Stimulated activated naive CD8-positive, alpha-beta T cell treated with anti-CD3 and anti-CD28 coated beads, Interleukin-15, Interleukin-2, amounts not matched to agents 100 U/mL and 50 U/mL, for 24 hours (primary cell): Measurements from ENCODE around the gene DCTN2.

Source experiments
- ATAC-seq: fragments of 150-1000 bp; cut with Tn5 transposase; one replicate; pipeline ENCODE4 v1.10.0; 2021
- DNase-seq: peaks from one replicate; pipeline ENCODE4 v3.0.0; 2021

DCTN2 gene

DNA sequence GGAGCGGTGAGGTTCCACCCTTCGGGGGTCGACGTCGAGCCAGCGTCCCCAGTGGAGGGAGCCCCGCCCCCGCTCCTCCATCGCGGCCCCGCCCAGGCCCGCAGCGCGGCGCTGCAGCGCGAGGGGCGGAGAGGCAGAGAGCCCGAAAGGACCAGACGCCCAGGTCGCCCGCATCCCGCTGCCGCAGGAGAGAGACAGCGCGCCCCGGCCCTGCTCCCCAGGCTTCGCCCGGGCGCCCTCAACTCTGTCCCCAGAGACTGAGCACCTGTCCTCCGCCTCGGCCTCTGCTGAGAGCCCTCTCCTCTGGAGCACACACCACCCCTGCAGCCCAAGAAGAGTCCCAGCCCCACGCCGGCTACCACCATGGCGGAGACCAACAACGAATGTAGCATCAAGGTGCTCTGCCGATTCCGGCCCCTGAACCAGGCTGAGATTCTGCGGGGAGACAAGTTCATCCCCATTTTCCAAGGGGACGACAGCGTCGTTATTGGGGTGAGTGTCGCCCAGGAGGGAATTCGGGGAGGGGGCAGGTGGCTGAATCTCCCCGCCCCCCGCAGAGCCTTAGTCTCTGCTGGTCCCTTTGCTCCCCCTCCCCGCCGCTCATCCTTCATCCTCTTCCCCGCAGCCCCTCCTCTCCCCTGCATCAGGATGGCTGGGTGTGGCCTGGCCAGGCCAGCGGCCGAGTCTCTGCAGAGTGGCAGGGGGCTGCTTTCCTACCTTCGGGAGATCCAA lies 3.1 kb upstream of the DCTN2 start, which contains the start of gene KIF5A:
Gene KIF5A (plus strand): TSS at position 136 of the 732 bp plus-strand sequence. CDS start 228 bp downstream, at position 364.
- DNase-seq (peak; percentile 78), ATAC-seq (peak; percentile 45)

DNA sequence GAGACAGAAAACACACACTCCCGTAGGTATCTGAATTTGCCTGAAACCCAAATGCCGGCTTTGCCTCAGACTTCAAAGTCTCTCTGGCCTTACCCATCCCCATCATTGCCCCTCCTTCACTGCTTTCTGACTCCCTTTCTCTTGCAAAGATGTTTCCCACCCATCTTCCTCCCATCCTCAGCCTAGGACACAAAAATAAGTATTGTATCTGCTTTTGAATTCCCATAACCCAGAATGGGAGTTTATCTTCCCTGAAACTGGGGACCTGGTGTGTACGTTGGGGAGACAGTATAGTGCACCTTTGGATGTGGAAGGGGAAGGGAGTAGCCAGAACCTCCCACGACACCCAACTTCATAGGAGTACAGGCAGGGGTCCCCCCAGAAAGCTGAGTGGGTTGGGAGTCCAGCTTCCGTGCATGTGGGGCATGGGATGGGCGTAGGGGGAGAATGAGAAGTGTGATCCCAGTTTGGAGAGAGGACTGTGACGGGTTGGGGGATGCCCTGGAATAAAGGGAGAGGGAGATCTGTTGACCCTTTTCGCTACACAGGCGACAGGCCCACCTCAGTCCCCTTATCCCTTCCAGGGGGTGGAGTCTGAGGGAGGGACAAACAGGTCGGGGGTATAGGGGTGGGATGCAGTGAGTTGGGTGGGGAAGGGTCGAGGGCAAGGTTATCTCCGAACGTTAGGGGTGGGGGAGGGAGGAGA lies 2.4 kb upstream of the DCTN2 start:
- DNase-seq (no peak), ATAC-seq (peak; percentile 2)

DNA sequence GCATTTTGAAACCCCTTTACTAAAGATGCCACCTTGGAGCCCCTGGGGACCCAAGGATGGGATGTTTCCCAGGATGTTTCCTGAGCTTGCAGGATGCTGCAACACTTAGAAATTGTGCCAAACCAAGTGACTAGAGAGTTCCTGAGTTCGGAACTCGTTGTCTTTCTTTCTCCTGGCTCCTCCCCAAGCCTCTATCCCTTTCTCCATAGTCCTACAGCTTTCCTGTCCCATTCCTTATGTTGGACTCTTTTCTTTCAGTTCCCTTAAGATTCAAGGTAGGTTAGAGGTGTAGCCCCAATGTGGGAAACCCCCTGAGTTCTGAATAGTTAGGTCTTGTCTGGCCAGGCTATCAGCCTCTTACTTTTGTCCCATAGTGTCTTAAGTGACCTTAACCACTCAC lies 1.5 kb upstream of the DCTN2 start:
- DNase-seq (no peak), ATAC-seq (no peak)

DNA sequence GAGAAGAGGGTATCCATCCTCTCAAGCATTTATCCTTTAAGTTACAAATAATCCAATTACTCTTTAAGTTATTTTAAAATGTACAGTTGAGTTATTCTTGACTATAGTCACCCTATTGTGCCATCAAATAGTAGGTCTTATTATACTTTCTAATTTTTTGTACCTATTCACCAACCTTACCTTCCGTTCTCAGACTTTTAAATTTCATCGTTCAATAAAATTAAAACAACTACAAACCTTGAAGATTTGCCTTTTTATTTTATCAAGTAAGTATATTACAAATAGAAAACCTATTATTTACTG lies 972 bp upstream of the DCTN2 start:
- ATAC-seq (no peak), DNase-seq (no peak)

DNA sequence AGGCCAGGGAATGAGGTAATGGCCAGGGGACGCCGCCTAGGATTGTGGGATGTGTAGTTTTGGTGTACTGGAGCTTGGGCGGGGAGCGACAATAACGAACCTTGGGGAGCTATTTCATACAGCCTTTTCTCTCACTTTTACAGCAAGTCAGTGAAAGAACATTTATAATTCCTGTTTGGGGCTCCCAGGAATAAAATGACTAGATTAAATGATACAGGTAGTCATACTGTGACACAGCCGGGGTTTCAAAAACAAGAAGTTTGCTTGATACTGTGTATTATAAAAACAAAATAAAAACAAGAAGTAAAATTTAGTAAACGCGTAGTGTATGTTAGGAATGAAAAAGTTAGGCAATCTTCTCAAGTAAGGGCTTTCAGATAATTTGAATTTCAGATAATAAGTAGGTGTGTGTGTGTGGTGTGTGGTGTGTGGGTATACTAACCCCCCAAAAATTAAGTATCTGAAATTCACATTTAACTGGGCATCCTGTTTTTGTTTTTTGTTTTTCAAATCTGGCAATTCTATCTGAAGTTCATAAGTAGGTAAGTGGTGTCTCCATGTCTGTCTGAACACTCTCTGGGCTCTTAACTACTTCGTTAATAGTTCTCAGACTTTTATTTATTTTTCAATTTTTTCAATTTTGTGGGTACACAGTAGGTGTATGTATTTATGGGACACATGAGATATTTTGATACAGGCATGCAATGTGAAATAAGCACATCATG lies 458 bp upstream of the DCTN2 start:
- DNase-seq, result no peak
- no peak for ATAC-seq

DNA sequence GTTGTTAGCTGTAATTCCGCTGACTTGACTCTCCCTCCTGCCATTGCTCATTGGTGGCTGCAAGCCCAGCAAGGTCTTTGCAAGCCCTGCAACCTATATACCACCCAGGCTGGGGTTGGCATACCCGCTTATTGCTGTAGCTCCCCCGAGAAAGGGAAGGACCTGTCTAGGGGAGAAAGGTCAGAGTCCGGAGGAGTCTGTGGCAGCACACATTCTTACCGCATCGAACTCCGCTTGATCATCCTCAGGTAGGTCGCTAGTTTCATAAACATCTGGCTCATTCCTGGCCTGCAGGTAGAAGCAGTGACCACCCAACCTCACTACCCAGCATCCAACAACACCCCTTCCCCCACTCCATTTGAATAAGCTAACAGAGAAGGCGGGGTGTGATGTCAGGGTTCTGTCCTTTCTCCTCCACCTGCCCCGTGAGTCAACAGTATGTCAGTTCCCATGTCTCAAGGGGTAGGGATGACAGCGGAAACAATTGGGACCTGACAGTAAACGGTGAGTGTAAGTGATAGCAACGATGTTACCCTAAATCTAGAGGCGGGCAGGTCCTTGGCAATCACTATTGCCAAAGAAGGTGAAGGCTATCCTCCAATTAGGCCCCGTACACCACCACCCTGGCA lies 1.1 kb downstream of the DCTN2 start:
- ATAC-seq, result peak; percentile 12
- DNase-seq, result peak; percentile 28

DNA sequence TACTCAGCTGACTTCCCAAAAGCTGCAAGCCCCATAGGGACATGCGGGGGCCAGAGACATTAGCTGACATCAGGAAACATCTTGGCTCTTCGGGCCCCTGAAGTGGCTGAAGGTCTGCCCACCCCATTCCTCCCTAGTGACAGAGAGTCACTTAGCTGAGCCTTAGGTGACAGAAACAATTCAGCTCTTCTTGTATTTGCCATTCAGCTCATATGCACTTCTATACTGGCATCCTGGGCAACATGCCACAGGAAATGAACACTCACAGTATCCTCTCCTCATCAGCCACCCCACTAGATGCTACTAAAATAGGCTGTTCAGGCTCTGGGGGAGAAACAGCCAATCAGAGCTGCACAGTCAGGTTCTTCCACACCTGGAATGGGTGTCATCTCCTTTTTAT lies 3.4 kb downstream of the DCTN2 start:
- no peak for ATAC-seq
- DNase-seq, result no peak

DNA sequence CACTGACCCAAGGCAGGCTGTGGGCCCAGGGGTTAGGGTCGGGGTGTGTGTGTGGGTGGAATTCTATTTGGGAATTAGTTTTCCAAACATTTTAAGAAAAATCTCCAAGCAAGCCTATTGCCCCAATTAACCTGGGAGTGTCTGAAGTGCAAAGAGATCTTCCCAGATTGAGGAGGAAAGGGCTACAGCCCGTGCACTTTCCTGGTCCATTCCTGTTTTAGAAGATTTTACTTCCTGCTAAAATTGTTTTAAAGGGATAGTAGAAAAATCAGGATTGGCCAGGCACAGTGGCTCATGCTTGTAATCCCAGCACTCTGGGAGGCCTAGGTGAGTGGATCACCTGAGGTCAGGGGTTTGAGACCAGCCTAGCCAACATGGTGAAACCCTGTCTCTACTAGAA lies 5.3 kb downstream of the DCTN2 start:
- DNase-seq, result no peak

DNA sequence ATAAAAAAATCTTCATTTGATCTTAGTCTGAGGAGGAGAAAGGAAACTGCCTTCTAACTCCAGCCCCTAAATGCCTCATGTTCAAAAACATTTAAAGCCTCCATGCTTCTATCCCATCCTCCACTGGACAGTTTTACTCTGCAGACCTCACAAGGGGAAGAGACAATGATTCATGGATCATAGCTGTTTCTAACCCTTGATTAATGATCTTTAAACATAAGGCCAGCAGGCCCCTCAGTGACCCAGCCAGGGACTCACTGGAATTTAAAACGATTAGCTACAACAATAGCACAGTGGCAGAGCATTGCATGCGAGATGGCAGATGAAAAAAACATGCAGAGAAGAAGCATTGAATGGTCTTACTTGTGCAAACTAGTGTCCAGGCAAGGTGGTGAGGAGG lies 6.0 kb downstream of the DCTN2 start:
- no peak for DNase-seq
- no peak for ATAC-seq

More for the DNA sequence above, 5.3 kb downstream of the DCTN2 start:
- ATAC-seq, result no peak

DNA sequence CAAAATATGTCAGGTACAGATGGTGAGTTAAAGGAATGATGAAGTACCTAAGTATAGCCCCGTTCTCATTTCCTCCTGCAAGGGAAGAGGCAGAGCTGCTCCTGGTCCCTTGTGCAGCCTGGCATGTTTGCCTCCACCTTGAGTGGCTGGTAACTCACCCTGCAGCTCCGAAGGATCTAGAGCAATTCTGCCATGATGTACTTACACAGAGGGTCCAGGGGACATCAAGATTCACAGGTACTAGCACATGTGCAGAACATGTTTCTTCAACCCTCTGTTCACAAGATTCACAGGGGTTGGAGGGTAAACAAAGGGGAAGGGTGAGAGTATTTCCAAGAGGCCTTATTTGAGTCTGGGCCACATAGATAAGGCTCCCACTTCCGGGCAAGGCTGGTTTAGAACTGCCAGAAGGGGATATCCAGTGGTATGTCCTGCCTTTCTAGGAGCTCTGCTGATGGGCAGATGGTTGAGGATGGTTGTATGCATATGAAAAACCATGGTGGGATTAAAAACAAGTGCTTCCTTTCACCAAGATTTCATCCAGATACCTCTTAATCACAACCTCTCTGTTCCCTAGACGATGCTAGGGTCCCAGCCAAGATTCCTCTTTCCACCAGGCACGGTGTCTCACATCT lies 7.7 kb downstream of the DCTN2 start:
- ATAC-seq, result no peak
- DNase-seq, result no peak

DNA sequence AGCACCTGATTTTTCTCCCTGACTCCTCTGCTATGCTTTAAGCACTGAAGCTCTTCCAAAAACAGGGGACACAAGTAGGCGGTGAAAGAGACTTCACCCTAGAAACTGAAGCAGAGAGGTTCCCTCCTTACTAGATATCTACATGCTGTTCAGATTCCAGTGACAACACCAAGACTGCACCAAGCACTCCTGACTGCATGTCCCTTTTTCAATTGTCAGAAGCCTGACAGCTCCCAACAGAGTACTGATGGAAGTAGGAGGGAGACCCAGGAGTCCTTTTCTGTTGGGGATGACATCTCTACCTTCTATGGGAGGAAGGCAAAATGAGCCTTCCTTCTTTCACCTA lies 10.4 kb downstream of the DCTN2 start:
- ATAC-seq (no peak), DNase-seq (no peak)

DNA sequence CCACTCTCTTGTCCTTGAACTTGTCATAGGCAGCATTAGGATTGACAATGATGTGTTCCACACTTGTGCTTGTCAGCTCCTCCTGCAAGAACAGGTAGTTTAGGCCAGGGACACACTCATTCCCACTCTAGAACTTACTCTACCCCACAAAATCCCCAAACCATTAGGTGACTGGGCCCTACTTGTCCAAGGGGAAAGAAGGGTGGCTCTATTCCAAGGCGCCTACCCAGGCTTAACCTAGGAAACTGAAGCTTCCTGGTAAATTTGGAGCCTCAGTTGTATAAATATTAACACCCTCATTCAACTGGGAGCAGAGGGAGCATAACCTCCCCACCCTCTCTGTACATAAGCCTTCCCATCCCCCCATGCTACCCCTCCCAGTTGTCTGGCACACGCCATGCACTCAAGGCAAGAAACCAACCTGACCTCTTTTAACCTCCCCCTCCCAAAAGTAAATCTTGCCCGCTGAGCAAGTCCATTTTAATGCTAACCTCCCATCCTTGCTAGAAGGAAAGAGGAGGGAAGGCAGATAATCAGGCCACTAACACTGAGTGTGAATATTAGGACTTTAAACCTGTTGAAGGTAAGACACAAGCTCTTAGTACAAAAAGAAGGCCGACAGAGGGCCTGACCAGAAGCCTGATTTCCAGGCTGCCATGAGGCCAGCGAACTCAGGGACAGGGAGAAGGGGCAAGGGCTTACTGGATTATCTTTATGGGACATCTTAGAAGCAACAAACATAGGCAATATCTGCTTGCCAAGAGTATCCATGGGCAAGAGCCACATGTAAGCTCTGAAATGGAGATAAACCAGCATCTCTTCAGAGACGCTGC lies 11.0 kb downstream of the DCTN2 start:
- DNase-seq, result no peak
- ATAC-seq, result no peak

DNA sequence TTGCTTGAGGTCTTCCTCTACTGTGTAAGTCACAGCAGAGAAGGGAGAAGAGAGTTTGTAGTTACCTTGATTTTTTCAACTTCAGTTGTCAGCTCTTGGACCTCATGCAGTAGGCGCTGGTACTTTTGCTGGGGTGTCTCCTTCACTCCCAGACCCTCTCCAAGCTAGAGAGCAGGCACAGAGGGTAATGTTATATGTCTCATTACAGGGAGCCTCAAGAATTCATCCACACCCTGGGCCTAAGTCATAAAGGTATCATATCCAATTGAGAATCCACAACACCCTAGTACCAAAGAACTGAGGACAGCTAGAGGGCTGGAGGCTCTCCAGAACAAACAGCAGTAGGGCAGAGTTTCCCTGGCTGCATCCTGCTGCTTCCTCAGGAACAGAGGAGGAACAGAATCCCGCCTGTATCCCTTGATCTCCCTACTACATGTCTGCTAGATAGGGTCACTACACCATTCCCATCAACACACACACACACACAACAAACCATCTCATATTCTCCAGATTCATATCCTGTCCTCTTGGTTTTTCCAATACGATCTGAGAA lies 11.9 kb downstream of the DCTN2 start:
- DNase-seq (no peak), ATAC-seq (no peak)

DNA sequence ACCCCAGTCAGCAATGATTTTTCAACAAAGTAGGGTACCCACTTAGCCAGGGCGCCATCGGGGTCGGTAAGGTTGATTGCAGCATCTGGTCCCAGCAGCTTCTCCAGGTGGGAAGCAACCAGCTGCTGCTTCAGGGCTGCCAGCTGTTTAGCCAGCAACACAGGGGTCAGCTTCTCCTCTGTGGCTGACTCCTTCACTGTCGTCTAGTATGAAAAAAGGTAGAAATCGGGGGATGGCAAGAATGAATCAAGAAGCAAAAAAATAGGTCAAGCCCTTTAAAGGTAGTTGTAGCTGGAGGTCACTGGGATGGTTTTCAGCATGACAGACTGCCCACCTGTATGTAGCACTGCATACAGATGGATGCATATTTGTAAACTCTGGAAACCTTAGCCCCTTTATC lies 12.7 kb downstream of the DCTN2 start:
- DNase-seq (no peak), ATAC-seq (no peak)

DNA sequence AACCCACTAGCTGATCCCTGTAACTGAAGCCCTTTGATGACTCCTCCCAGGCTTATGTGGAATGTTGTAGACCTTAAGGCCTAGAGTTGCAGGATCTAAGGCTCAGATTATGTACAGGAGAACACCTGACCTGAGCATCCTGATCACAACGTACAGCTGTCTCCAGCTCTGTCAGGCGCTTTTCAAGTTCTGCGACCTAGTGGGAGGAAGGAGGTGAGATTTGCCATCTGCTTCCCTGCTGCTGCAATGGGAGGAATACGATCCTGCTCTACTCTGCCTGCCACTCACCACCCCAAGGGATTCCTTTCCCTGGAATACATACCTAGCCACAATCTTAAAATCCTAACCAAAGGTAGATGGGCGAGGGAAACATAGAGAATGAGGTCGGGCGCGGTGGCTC lies 13.9 kb downstream of the DCTN2 start:
- DNase-seq (no peak), ATAC-seq (no peak)

DNA sequence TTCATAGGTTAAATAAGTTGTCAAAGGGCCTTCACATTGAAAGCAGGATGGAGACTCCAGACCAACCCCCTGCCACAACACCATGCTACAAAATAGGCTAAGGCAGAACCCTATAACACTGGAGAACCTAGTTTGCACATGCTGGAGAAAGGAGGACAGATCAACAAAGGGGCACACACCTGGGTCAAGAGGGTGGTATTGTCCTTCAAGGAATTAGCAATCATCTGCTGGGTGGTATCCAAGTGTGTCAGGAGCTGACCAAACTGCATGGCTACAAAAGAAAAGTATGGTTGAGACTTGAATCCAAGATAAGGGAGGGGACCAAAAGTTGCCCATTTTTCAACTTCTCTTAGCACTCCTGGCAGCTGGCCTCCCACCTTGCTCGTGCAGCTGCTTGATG lies 15.2 kb downstream of the DCTN2 start:
- ATAC-seq, result no peak

DNA sequence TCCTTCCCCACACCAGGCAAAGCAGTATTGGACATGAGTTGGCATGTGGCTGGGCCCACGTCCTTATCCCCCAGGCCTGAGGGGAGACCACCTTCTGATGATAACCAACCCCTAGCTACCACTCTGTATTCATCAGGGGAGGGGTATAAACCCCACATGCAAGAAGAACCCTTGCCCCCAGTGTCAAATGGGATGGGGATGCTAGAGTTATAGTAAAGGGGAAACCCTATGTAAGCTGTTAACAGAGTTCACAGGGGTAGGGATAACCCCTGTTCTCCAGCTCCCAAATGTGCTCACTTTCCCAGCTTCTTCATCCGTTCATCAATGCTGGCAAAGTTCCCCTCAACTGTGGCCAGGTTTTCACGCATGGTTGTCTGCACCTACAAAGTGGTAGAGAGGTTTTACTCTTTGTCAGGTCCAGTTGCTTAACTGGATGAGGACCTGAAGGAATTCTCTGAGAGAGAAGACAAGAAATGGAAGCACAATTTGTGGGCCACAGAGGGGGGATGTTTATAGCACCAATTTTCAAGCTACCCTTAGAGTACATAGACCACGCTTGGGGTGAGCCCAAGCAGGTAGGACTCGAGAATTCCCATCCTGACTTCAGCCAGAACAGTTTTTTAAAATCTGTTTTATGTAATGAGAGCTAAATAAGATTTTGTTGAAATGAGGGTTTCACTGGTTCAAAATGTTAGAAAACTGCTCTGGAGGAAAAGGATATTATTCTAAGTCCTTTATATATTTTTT lies 16.4 kb downstream of the DCTN2 start:
- no peak for DNase-seq
- ATAC-seq, result no peak

More for the DNA sequence above, 15.2 kb downstream of the DCTN2 start:
- DNase-seq, result no peak

DNA sequence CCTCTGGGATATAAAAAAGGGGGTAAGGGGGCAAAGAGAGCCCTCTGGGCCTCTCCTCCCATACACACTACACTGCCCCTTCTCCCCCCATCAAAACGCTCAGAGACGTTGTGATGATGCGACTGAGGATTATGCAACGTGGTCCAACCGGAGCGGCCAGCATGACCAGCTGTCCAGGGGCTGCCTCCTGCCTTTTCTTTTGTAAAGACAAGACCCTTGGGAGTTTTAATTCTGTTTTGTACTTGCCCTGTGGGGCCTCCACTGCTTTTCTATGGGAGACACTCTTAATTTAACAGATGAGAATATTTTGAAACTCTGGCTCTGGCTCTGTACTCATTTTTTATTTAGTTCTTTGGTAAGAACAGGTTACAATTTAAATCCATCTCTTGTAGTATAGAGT lies 17.2 kb downstream of the DCTN2 start:
- DNase-seq (no peak), ATAC-seq (no peak)

DNA sequence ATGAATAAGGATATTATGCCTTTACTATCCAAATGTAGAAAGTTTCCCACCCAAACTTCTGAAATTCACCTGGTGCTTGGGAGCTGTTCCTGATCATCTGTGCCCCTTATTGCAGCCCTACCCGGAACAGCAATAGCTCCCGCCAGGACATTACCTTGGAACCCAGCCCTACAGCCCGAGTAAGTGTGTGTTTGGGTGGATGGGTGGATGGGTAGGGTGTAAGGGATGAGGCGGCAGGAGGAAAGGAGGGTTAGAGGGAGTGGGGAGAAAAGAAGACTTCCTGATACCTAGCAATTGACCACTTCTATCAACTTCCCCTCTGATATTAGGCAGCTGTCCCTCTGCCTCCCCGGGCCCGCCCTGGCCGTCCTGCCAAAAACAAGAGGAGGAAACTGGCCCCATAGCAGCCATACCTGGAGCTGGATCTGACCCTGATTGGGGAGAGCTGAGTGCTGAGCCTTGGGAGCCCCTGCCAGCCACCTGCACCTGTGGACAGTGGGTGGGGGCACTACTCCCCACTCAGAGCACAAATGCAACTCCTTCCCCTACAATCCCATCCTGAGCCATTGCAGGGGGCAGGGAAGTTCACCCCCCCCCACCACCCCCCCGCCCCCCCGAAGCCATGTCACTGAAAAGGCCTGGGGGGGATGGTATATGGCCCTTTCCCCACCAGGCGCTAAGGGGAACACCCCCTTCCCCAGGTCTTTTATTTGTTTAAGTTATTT lies 18.0 kb downstream of the DCTN2 start:
- DNase-seq, result no peak
- no peak for ATAC-seq

DNA sequence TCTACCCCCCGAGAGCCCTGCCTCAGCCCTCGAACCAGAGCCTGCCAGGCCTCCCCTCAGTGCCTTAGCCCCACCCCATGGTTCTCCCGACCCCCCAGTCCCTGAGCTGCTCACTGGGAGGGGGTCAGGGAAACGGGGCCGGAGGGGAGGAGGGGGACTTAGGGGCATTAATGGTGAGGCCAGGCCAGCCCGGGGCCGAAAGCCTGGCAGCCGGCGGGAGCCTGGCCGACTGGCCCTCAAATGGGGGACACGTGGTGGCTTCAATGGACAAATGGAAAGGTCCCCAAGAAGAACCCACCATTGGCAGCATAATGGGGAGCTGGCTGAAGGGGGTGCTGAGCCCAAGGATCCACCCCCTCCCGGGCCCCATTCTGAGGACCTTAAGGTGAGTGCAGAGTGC lies 18.8 kb downstream of the DCTN2 start:
- DNase-seq, result no peak
- no peak for ATAC-seq
